IMR-90 (cell line): ENCODE measurements around the gene ITPR3. TPM values are rescaled to one million over a fixed set of nuclear protein-coding genes. Genes with fewer than 3 reads are reported as not detected.

Source experiments
- ATAC-seq: fragments of 200-7000 bp; cut with Tn5 transposase; 2 replicates; pipeline ENCODE4 v1.9.1; 2020; ENCODE audit warnings: low read depth, mild to moderate bottlenecking, moderate library complexity
- BruUV-seq: library from RNA; stranded (reverse); fragments of 400-500 nt; replicated peaks from 2 replicates; lab custom pipeline; 2021; lab: Mats Ljungman, UMichigan
- CTCF ChIA-PET: fragments of 300-600 bp; formaldehyde crosslinking; extraction: SDS; loops from one replicate; lab custom pipeline; 2021; ENCODE audit warnings: antibody characterized with exemption; lab: Yijun Ruan, JAX
- POLR2A ChIA-PET: fragments of 300-600 bp; sonication (Branson Sonifier 250); formaldehyde crosslinking; loops from one replicate; lab custom pipeline; 2022; ENCODE audit warnings: antibody characterized with exemption; ENCODE audit not compliant: unreplicated experiment; lab: Charles Lee
- DNase-seq: peaks from one replicate; pipeline ENCODE4 v3.0.0; 2013
- H2AFZ ChIP-seq: replicated peaks from 2 replicates; pipeline ENCODE3; 2013; ENCODE audit warnings: low read length, mild to moderate bottlenecking; ENCODE audit not compliant: poor library complexity
- H2AK5ac ChIP-seq: 2 replicates; pipeline ENCODE4 v1.6.1; 2013; ENCODE audit warnings: low read depth, low read length, inconsistent platforms
- H2AK9ac ChIP-seq: replicated peaks from 2 replicates; pipeline ENCODE3; 2013; ENCODE audit warnings: mild to moderate bottlenecking, low read depth, low read length, moderate library complexity; ENCODE audit not compliant: poor library complexity
- H2BK120ac ChIP-seq: 2 replicates; pipeline ENCODE4 v1.6.1; 2013; ENCODE audit warnings: low read depth, low read length, inconsistent platforms
- H2BK15ac ChIP-seq: 3 replicates; pipeline ENCODE4 v1.6.1; 2013; ENCODE audit warnings: low read depth, low read length, inconsistent platforms
- H2BK20ac ChIP-seq: 2 replicates; pipeline ENCODE4 v1.6.1; 2013; ENCODE audit warnings: low read depth, mild to moderate bottlenecking, inconsistent platforms, low read length, moderate library complexity
- H2BK5ac ChIP-seq: 2 replicates; pipeline ENCODE4 v1.6.1; 2013; ENCODE audit warnings: mild to moderate bottlenecking, low read depth, low read length, inconsistent platforms; ENCODE audit not compliant: poor library complexity, severe bottlenecking
- H3K14ac ChIP-seq: replicated peaks from 2 replicates; pipeline ENCODE4 v1.6.1; 2013; ENCODE audit warnings: low read depth, low read length, inconsistent platforms
- H3K18ac ChIP-seq: 2 replicates; pipeline ENCODE4 v1.6.1; 2013; ENCODE audit warnings: low read depth, low read length, control low read depth
- H3K23ac ChIP-seq: 2 replicates; pipeline ENCODE4 v1.6.1; 2013; ENCODE audit warnings: low read depth, low read length, inconsistent platforms
- H3K27ac ChIP-seq: 2 replicates; pipeline ENCODE4 v1.5.1; 2013; ENCODE audit warnings: mild to moderate bottlenecking, control low read depth, low read length; ENCODE audit not compliant: insufficient read depth
- H3K27me3 ChIP-seq: 2 replicates; pipeline ENCODE4 v1.6.1; 2013; ENCODE audit warnings: low read length; ENCODE audit not compliant: control insufficient read depth, insufficient read depth
- H3K36me3 ChIP-seq: 2 replicates; pipeline ENCODE4 v1.6.1; 2013; ENCODE audit warnings: low read length, mixed read lengths; ENCODE audit not compliant: control insufficient read depth, insufficient read depth
- H3K4ac ChIP-seq: 2 replicates; pipeline ENCODE4 v1.6.1; 2013; ENCODE audit warnings: low read depth, low read length, inconsistent platforms
- H3K4me1 ChIP-seq: 2 replicates; pipeline ENCODE4 v1.6.1; 2013; ENCODE audit warnings: low read length, mixed read lengths; ENCODE audit not compliant: control insufficient read depth, insufficient read depth
- H3K4me2 ChIP-seq: 2 replicates; pipeline ENCODE4 v1.6.1; 2013; ENCODE audit warnings: low read depth, mild to moderate bottlenecking, control low read depth, low read length, moderate library complexity
- H3K4me3 ChIP-seq: 2 replicates; pipeline ENCODE4 v1.5.1; 2013; ENCODE audit warnings: low read depth, mild to moderate bottlenecking, control low read depth, low read length, moderate library complexity; ENCODE audit not compliant: insufficient read depth
- H3K56ac ChIP-seq: 2 replicates; pipeline ENCODE4 v1.6.1; 2013; ENCODE audit warnings: low read length, inconsistent platforms; ENCODE audit not compliant: insufficient read depth; ENCODE audit errors: extremely low read depth
- H3K79me1 ChIP-seq, 2 experiments: 2 replicates each; pipeline ENCODE4 v1.6.1; 2013; ENCODE audit warnings: low read length in 2 of 2, inconsistent platforms in 1 of 2, low read depth in 1 of 2
- H3K9ac ChIP-seq: 2 replicates; pipeline ENCODE4 v1.6.1; 2013; ENCODE audit warnings: low read depth, low read length, control low read depth
- H3K9me1 ChIP-seq: 2 replicates; pipeline ENCODE4 v1.6.1; 2013; ENCODE audit warnings: low read length, inconsistent platforms; ENCODE audit not compliant: insufficient read depth
- H3K9me3 ChIP-seq: 2 replicates; pipeline ENCODE4 v1.6.1; 2013; ENCODE audit warnings: low read length; ENCODE audit not compliant: control insufficient read depth, insufficient read depth
- H4K20me1 ChIP-seq: 2 replicates; pipeline ENCODE4 v1.6.1; 2013; ENCODE audit warnings: low read length, inconsistent platforms; ENCODE audit not compliant: insufficient read depth
- H4K5ac ChIP-seq: 2 replicates; pipeline ENCODE4 v1.6.1; 2013; ENCODE audit warnings: mild to moderate bottlenecking, low read depth, low read length, control low read depth
- H4K8ac ChIP-seq, 2 experiments: 2 replicates each; pipeline ENCODE4 v1.6.1; 2013; ENCODE audit warnings: low read depth in 2 of 2, low read length in 2 of 2, control low read depth in 1 of 2, inconsistent platforms in 1 of 2
- H4K91ac ChIP-seq: 2 replicates; pipeline ENCODE4 v1.6.1; 2013; ENCODE audit warnings: low read depth, low read length, inconsistent platforms; ENCODE audit not compliant: insufficient read depth
- BHLHE40 ChIP-seq: fragments of 150-350 bp; IDR thresholded peaks from 2 replicates; pipeline ENCODE4 v1.6.1; 2016; ENCODE audit warnings: mild to moderate bottlenecking, low read depth, low read length
- CEBPB ChIP-seq: IDR thresholded peaks from 2 replicates; pipeline ENCODE4 v1.6.1; 2012; ENCODE audit warnings: low read depth, low read length, improper control_type of control experiment
- MAFK ChIP-seq: IDR thresholded peaks from 2 replicates; pipeline ENCODE4 v1.6.1; 2012; ENCODE audit warnings: low read depth, low read length, improper control_type of control experiment
- RCOR1 ChIP-seq: IDR thresholded peaks from 2 replicates; pipeline ENCODE4 v1.6.1; 2012; ENCODE audit warnings: mild to moderate bottlenecking, low read length, improper control_type of control experiment; ENCODE audit not compliant: insufficient replicate concordance
- SMC3 ChIP-seq: fragments of 150-350 bp; IDR thresholded peaks from 2 replicates; pipeline ENCODE4 v1.6.1; 2016; ENCODE audit warnings: low read depth, mild to moderate bottlenecking, antibody characterized with exemption, low read length, moderate library complexity
- WGBS, 2 experiments: methylation state at CpG; one replicate each; pipeline versions ENCODE4 v1.1.5 to v1.1.7; 2013; ENCODE audit warnings: missing lambda C conversion rate in 2 of 2; ENCODE audit not compliant: insufficient read length in 1 of 2; ENCODE audit errors: extremely low coverage in 2 of 2; 5-methylcytosine and 5-hydroxymethylcytosine counted together
- dilution Hi-C: fragments of 300-500 bp; cut with HindIII; formaldehyde crosslinking; loops from one replicate; pipeline ENCODE4 v1.14.3; 2018; ENCODE audit warnings: low sequenced_read_pairs; ENCODE audit not compliant: unreplicated experiment
- in situ Hi-C: fragments of 300-500 bp; cut with MboI; formaldehyde crosslinking; loops from 3 replicates; pipeline ENCODE4 v1.14.3; 2019; ENCODE audit warnings: low sequenced_read_pairs, inconsistent platforms, mixed read lengths
- intact Hi-C: fragments of 100-400 bp; cut with micrococcal nuclease; formaldehyde crosslinking; loops from 2 replicates; pipeline ENCODE4 v1.10.0; 2022
- polyA plus RNA-seq, 3 experiments: library from polyadenylated mRNA; depleted of rRNA; stranded (reverse); fragments of >200 nt; gene quantifications; 2 replicates each; pipeline ENCODE4 v1.2.3, GENCODE V29; 2012; ENCODE audit warnings: low replicate concordance in 1 of 3
- total RNA-seq: library from RNA; depleted of rRNA; stranded (reverse); fragments of >200 nt; gene quantifications from 2 replicates; pipeline ENCODE4 v1.2.3, GENCODE V29; 2012

The ITPR3 gene
- total and polyA plus RNA-seq, 2 of the 4 experiments (the other 2 are of a cell fraction) = 1.6 to 3.7 TPM

GRCh38 chr6:33664506-33665057, 43.5 kb downstream of the ITPR3 start:
- in situ Hi-C loops = no loop called here
- H3K9me1 ChIP-seq = no peaks in the 10 kb centered on the region
- ATAC-seq (no peak), DNase-seq (no peak)
- POLR2A ChIA-PET = no interaction called here
- no peak overlapping the region for H2AK5ac ChIP-seq
- H2BK15ac ChIP-seq = no peak overlapping the region
- H2AK9ac ChIP-seq = no peak overlapping the region
- WGBS, 2 experiments = no CpG with 5 or more reads among the region's 17 CpGs
- TF ChIP-seq BHLHE40 (no peak), SMC3 (no peak), RCOR1 (no peak), CEBPB (no peak), MAFK (no peak)
- dilution Hi-C loops = no loop called here
- H3K18ac ChIP-seq = no peak overlapping the region
- CTCF ChIA-PET = interaction anchor here (1.3 kb wide), 1 partner anchor 74 kb away, joined by 3 read pairs; no protein-coding TSS in a partner anchor
- no peaks in the 10 kb centered on the region for H3K9me3 ChIP-seq
- no peak overlapping the region for H2AFZ ChIP-seq
- no peak overlapping the region for H4K8ac ChIP-seq
- BruUV-seq = no TSS peak
- no peak overlapping the region for H2BK120ac ChIP-seq
- no peaks in the 10 kb centered on the region for H3K36me3 ChIP-seq
- H2BK5ac ChIP-seq = no peak overlapping the region
- no peak overlapping the region for H3K4ac ChIP-seq
- intact Hi-C loops = no loop called here
- H3K27me3 ChIP-seq = no peaks in the 10 kb centered on the region; the same call in 1 of the 2 replicates
- no peak overlapping the region for H3K56ac ChIP-seq
- no peaks in the 10 kb centered on the region for H4K20me1 ChIP-seq
- H3K23ac ChIP-seq = no peak overlapping the region
- no peaks in the 10 kb centered on the region for H3K79me1 ChIP-seq
- H3K14ac ChIP-seq = no peak overlapping the region
- H3K4me1 ChIP-seq = no peaks in the 10 kb centered on the region
- H3K9ac ChIP-seq = no peak overlapping the region
- no peak overlapping the region for H3K4me3 ChIP-seq
- no peak overlapping the region for H2BK20ac ChIP-seq
- H4K5ac ChIP-seq = no peak overlapping the region
- no peak overlapping the region for H4K91ac ChIP-seq
- H3K4me2 ChIP-seq = no peak overlapping the region
- no peak overlapping the region for H3K27ac ChIP-seq
